Prostate gland (tissue), 2 donors: ENCODE results near the gene GP9. TPM values are rescaled to one million over a fixed set of nuclear protein-coding genes. Genes with fewer than 3 reads are reported as not detected.

Source experiments
- DNase-seq: peaks from one replicate; pipeline ENCODE4 v3.0.0-alpha.2; 2019; ENCODE audit warnings: low spot score
- H3K27ac ChIP-seq, 2 donors: fragments of 200-600 bp; sonication (generic); 2 replicates each; pipeline ENCODE4 v1.5.1; 2017 to 2019
- H3K27me3 ChIP-seq: fragments of 200-600 bp; sonication (generic); replicated peaks from 2 replicates; pipeline ENCODE4 v1.5.1; 2019; ENCODE audit not compliant: insufficient read depth
- H3K36me3 ChIP-seq, 2 donors: fragments of 200-600 bp; sonication (generic); 1 replicate in 1 of 2; 2 replicates in 1 of 2; pipeline versions ENCODE4 v1.5.1 to v1.8.1; 2017 to 2019
- H3K4me1 ChIP-seq: fragments of 200-600 bp; sonication (generic); replicated peaks from 2 replicates; pipeline ENCODE4 v1.5.1; 2019
- H3K4me3 ChIP-seq, 2 donors: fragments of 200-600 bp; sonication (generic); 2 replicates each; pipeline ENCODE4 v1.5.1; 2017 to 2019
- H3K9me3 ChIP-seq: fragments of 200-600 bp; sonication (generic); 2 replicates; pipeline ENCODE4 v1.5.1; 2017
- CTCF ChIP-seq, 4 experiments: fragments of 200-600 bp in 2 of 4; fragments of 450-650 bp in 2 of 4; sonication (generic) in 2 of 4; IDR thresholded peaks; 1 replicate in 3 of 4; 2 replicates in 1 of 4; pipeline ENCODE4 v1.5.1; 2016 to 2019; ENCODE audit warnings: antibody characterized with exemption in 4 of 4, mild to moderate bottlenecking in 2 of 4, moderate library complexity in 2 of 4
- POLR2A ChIP-seq: fragments of 450-650 bp; IDR thresholded peaks from one replicate; pipeline ENCODE4 v1.6.1; 2016; ENCODE audit warnings: antibody characterized with exemption, mild to moderate bottlenecking
- POLR2AphosphoS5 ChIP-seq: sonication (generic); formaldehyde crosslinking; IDR thresholded peaks from one replicate; pipeline ENCODE4 v1.6.1; 2017; ENCODE audit warnings: antibody characterized with exemption
- WGBS: methylation state at CpG from one replicate; pipeline ENCODE4 v1.1.5; 2018; 5-methylcytosine and 5-hydroxymethylcytosine counted together
- intact Hi-C: fragments of 100-400 bp; cut with DNase I; formaldehyde crosslinking; loops from one replicate; pipeline ENCODE4 v1.14.2; 2022
- total RNA-seq, 2 donors: library from RNA; depleted of rRNA; stranded (reverse); fragments of >200 nt; gene quantifications; one replicate each; pipeline ENCODE4 v1.1.0, GENCODE V29; 2016

GP9 gene
- total RNA-seq, 2 donors from 2014 or later = not detected

- H3K27me3 ChIP-seq = no peaks in the 10 kb centered on the region
- H3K27ac ChIP-seq = no peak overlapping the region
- H3K9me3 ChIP-seq = no peaks in the 10 kb centered on the region
- no peaks in the 10 kb centered on the region for H3K4me1 ChIP-seq
- no peak overlapping the region for H3K4me3 ChIP-seq
- DNase-seq = no peak
- no peaks in the 10 kb centered on the region for H3K36me3 ChIP-seq
- 71% methylated on average over 1 of the region's 1 CpG for WGBS
- TF ChIP-seq CTCF (IDR thresholded peaks at IDR 0.05) (no peak), POLR2AphosphoS5 (no peak), POLR2A (no peak)
- intact Hi-C loops = no loop called here
Measured at GRCh38 chr3:129023008-129023358, 37.6 kb upstream of the GP9 start.

DNA sequence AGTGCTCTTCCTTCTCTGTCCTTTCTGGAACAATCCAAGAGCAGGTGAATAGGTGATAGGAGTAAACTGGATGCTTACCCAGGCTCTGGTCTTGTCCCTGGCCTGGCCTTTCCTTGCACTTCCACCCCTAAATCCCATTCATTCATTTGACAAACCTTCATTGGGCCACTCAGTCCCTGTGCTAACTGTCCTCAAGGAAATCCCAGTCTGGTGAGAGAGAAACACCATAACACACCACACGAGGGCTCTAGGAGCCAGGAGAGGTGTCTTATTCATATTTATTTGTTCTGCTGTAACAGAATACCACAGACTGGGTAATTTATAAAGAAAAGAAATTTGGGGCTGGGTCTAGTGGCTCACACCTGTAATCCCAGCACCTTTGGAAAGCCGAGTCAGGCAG is 36.7 kb upstream of the GP9 start:
- no peaks in the 10 kb centered on the region for H3K27me3 ChIP-seq
- WGBS = 49% methylated on average over 2 of the region's 2 CpGs
- DNase-seq = no peak
- no peaks in the 10 kb centered on the region for H3K4me1 ChIP-seq
- TF ChIP-seq CTCF (IDR thresholded peaks at IDR 0.05) = peak in 3 of 4 experiments; percentile 17 to 32 (median 20)
- TF ChIP-seq POLR2A = no peak
- TF ChIP-seq POLR2AphosphoS5 = no peak
- no peaks in the 10 kb centered on the region for H3K36me3 ChIP-seq
- no peak overlapping the region for H3K4me3 ChIP-seq
- H3K27ac ChIP-seq = no peak overlapping the region
- H3K9me3 ChIP-seq = no peaks in the 10 kb centered on the region
- intact Hi-C loops = no loop called here

GRCh38 chr3:129025108-129025507 is 35.5 kb upstream of the GP9 start:
- DNase-seq = no peak
- intact Hi-C loops = no loop called here
- TF ChIP-seq CTCF (IDR thresholded peaks at IDR 0.05) = no peak
- TF ChIP-seq POLR2A = no peak
- no peak for TF ChIP-seq POLR2AphosphoS5
- Histone ChIP-seq H3K27ac (peak overlapping the region in 1 of 2 donors; percentile 11), H3K4me3 (no peak overlapping the region), H3K36me3 (no peaks in the 10 kb centered on the region), H3K27me3 (no peaks in the 10 kb centered on the region), H3K4me1 (no peaks in the 10 kb centered on the region), H3K9me3 (no peaks in the 10 kb centered on the region)
- 82% methylated on average over 15 of the region's 15 CpGs for WGBS

- 59% methylated on average over 8 of the region's 8 CpGs for WGBS
- DNase-seq = no peak
- no peaks in the 10 kb centered on the region for H3K4me1 ChIP-seq
- H3K36me3 ChIP-seq = no peaks in the 10 kb centered on the region
- TF ChIP-seq CTCF (IDR thresholded peaks at IDR 0.05) = no peak
- no peak for TF ChIP-seq POLR2A
- TF ChIP-seq POLR2AphosphoS5 = no peak
- H3K4me3 ChIP-seq = no peak overlapping the region
- no peaks in the 10 kb centered on the region for H3K27me3 ChIP-seq
- H3K9me3 ChIP-seq = no peaks in the 10 kb centered on the region
- intact Hi-C loops = no loop called here
- H3K27ac ChIP-seq = peak overlapping the region; percentile 34 to 36
Measured at GRCh38 chr3:129025691-129026435, 34.7 kb upstream of the GP9 start.
